Naive thymus-derived CD4-positive, alpha-beta T cell (primary cell): ENCODE data around the gene SHB. TPM values are rescaled to one million over a fixed set of nuclear protein-coding genes. Genes with fewer than 3 reads are reported as not detected.

Source experiments
- ATAC-seq: fragments of 150-1000 bp; cut with Tn5 transposase; 2 replicates; pipeline ENCODE4 v1.10.0; 2021; ENCODE audit warnings: mild to moderate bottlenecking, moderate library complexity
- CTCF ChIA-PET: fragments of 350-600 bp; sonication (Branson Sonifier 250); formaldehyde crosslinking; loops from one replicate; lab custom pipeline; 2021; ENCODE audit warnings: antibody characterized with exemption; lab: Charles Lee
- POLR2A ChIA-PET: fragments of 350-600 bp; sonication (Branson Sonifier 250); formaldehyde crosslinking; loops from one replicate; lab custom pipeline; 2021; ENCODE audit warnings: antibody characterized with exemption, inconsistent platforms; lab: Charles Lee
- DNase-seq, 9 donors: peaks; one replicate each; pipeline versions ENCODE4 v3.0.0 to v3.0.0-alpha.2; 2020 to 2022; ENCODE audit warnings: mixed read lengths in 1 of 9
- H3K27ac ChIP-seq: one replicate; pipeline ENCODE4 v1.7.0; 2013; ENCODE audit warnings: mild to moderate bottlenecking, low read depth, low read length, moderate library complexity
- H3K27me3 ChIP-seq, 2 donors: one replicate each; pipeline ENCODE4 v1.7.0; 2013; ENCODE audit warnings: low read length in 2 of 2, mild to moderate bottlenecking in 2 of 2, moderate library complexity in 2 of 2; ENCODE audit not compliant: control insufficient read depth in 2 of 2, insufficient read depth in 2 of 2
- H3K36me3 ChIP-seq, 3 experiments: 1 replicate in 2 of 3; 2 replicates in 1 of 3; pipeline ENCODE4 v1.7.0; 2013; ENCODE audit warnings: low read length in 3 of 3, mild to moderate bottlenecking in 3 of 3, moderate library complexity in 1 of 3; ENCODE audit not compliant: insufficient read depth in 3 of 3, control insufficient read depth in 2 of 3
- H3K4me1 ChIP-seq, 2 donors: one replicate each; pipeline ENCODE4 v1.7.0; 2013; ENCODE audit warnings: low read length in 2 of 2, mild to moderate bottlenecking in 2 of 2, moderate library complexity in 1 of 2; ENCODE audit not compliant: control insufficient read depth in 2 of 2, insufficient read depth in 2 of 2
- H3K4me3 ChIP-seq: 2 replicates; pipeline ENCODE4 v1.7.0; 2013; ENCODE audit warnings: mild to moderate bottlenecking, low read length
- H3K9me3 ChIP-seq, 3 experiments: 1 replicate in 2 of 3; 2 replicates in 1 of 3; pipeline ENCODE4 v1.7.0; 2013; ENCODE audit warnings: low read length in 3 of 3; ENCODE audit not compliant: control insufficient read depth in 2 of 3
- H3K27ac Mint-ChIP-seq, 9 donors: one replicate each; pipeline ENCODE4 v1.8.0; 2020 to 2022; ENCODE audit warnings: mixed read lengths in 9 of 9, mild to moderate bottlenecking in 8 of 9, moderate library complexity in 5 of 9, inconsistent platforms in 2 of 9
- H3K27me3 Mint-ChIP-seq, 5 donors: one replicate each; pipeline ENCODE4 v1.8.0; 2021 to 2022; ENCODE audit warnings: mixed read lengths in 5 of 5, mild to moderate bottlenecking in 1 of 5
- H3K36me3 Mint-ChIP-seq, 5 donors: one replicate each; pipeline ENCODE4 v1.8.0; 2020 to 2022; ENCODE audit warnings: mixed read lengths in 5 of 5, mild to moderate bottlenecking in 3 of 5, inconsistent platforms in 1 of 5
- H3K4me1 Mint-ChIP-seq, 7 donors: one replicate each; pipeline ENCODE4 v1.8.0; 2020 to 2022; ENCODE audit warnings: mixed read lengths in 7 of 7, mild to moderate bottlenecking in 3 of 7, inconsistent platforms in 1 of 7
- H3K4me3 Mint-ChIP-seq, 10 donors: one replicate each; pipeline ENCODE4 v1.8.0; 2020 to 2022; ENCODE audit warnings: mild to moderate bottlenecking in 10 of 10, mixed read lengths in 10 of 10, moderate library complexity in 6 of 10, inconsistent platforms in 2 of 10
- H3K9me3 Mint-ChIP-seq, 11 donors: one replicate each; pipeline ENCODE4 v1.8.0; 2020 to 2022; ENCODE audit warnings: mixed read lengths in 11 of 11, mild to moderate bottlenecking in 4 of 11, inconsistent platforms in 1 of 11, moderate library complexity in 1 of 11
- intact Hi-C, 2 donors: fragments of 100-400 bp; cut with micrococcal nuclease; formaldehyde crosslinking; loops; one replicate each; pipeline ENCODE4 v1.15.1; 2023
- polyA plus RNA-seq, 2 donors: library from polyadenylated mRNA; unstranded; fragments of 300-500 nt; fragmentation: Illumina TruSeq; gene quantifications; one replicate each; pipeline ENCODE4 v1.2.3, GENCODE V29; 2021
- total RNA-seq, 6 experiments: library from RNA in 5 of 6; stranded (reverse) in 5 of 6; gene quantifications; 1 replicate in 5 of 6; 2 replicates in 1 of 6; pipeline ENCODE4 v1.2.3 and lab custom pipeline; 2021 to 2026

SHB gene
- total and polyA plus RNA-seq, 7 experiments from 2014 or later: 0.15 to 2.0 (median 0.68) TPM

- H3K4me3 Mint-ChIP-seq: no peak overlapping the region
- intact Hi-C loops: no loop called here
- no peaks in the 10 kb centered on the region for H3K36me3 ChIP-seq
- no peaks in the 10 kb centered on the region for H3K27me3 Mint-ChIP-seq
- ChIA-PET POLR2A (no interaction called here), CTCF (no interaction called here)
- H3K27me3 ChIP-seq: no peaks in the 10 kb centered on the region
- DNase-seq (no peak), ATAC-seq (no peak)
- no peak overlapping the region for H3K4me3 ChIP-seq
- H3K4me1 ChIP-seq: no peaks in the 10 kb centered on the region
- H3K27ac Mint-ChIP-seq: no peak overlapping the region
- no peaks in the 10 kb centered on the region for H3K36me3 Mint-ChIP-seq
- H3K9me3 ChIP-seq: no peaks in the 10 kb centered on the region
- H3K4me1 Mint-ChIP-seq: peaks cover 0 to 9% (median 0%) of the 10 kb centered on the region in 7 donors
- H3K9me3 Mint-ChIP-seq: no peaks in the 10 kb centered on the region
- no peak overlapping the region for H3K27ac ChIP-seq
These were observed 107.7 kb downstream of the SHB start for GRCh38 chr9:37961351-37961750.

DNA sequence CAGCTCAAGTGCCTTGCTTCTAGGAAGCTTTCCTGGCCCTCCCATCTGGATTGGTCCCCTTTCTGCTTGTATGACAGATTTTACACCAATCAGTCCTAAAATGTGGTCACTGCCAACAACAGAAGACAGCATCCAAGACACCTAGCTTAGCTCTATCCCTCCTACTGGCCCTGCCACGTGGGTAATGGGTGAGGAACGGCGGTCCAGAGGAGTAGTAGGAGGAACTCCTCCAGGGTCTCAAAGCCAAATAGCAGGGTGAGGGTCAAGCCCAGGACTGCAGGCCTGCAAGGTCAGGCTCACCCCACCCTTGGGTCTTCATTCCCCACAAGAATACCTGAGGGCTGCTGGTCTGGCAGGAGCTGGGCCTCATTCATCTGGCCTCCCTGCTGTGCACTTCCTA is 108.4 kb downstream of the SHB start:
- Mint-ChIP-seq H3K27me3 (no peaks in the 10 kb centered on the region), H3K27ac (no peak overlapping the region), H3K9me3 (no peaks in the 10 kb centered on the region), H3K4me1 (peaks cover 0 to 9% (median 0%) of the 10 kb centered on the region in 7 donors), H3K36me3 (no peaks in the 10 kb centered on the region), H3K4me3 (no peak overlapping the region)
- H3K4me3 ChIP-seq: no peak overlapping the region
- no peak overlapping the region for H3K27ac ChIP-seq
- no peaks in the 10 kb centered on the region for H3K27me3 ChIP-seq
- no peaks in the 10 kb centered on the region for H3K9me3 ChIP-seq
- ATAC-seq (no peak), DNase-seq (no peak)
- H3K4me1 ChIP-seq: no peaks in the 10 kb centered on the region
- ChIA-PET CTCF (no interaction called here), POLR2A (no interaction called here)
- H3K36me3 ChIP-seq: no peaks in the 10 kb centered on the region
- intact Hi-C loops: no loop called here

DNA sequence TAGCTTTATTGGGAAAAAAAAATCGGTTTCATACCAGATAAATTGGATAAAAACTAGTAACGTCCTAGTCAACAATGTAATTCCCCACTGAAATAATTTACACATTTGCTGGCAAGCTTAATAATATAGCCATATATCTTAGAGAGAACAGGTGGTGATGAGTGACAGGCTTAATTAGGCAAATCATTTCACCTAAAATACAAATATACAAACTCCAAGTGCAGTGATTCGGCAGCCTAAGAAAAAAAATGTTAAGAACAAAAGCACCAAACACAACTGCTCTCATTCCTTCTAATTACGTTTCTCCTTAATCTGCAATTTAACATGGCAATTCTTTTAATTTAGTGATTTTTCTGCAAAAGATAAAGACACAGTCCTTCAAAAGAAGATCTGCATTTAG is 109.1 kb downstream of the SHB start:
- no peak overlapping the region for H3K4me3 ChIP-seq
- H3K9me3 Mint-ChIP-seq: no peaks in the 10 kb centered on the region
- ATAC-seq: no peak
- no peak for DNase-seq
- no peak overlapping the region for H3K4me3 Mint-ChIP-seq
- H3K4me1 Mint-ChIP-seq: peaks cover 0 to 8% (median 0%) of the 10 kb centered on the region in 7 donors
- H3K36me3 Mint-ChIP-seq: no peaks in the 10 kb centered on the region
- H3K36me3 ChIP-seq: no peaks in the 10 kb centered on the region
- H3K27me3 Mint-ChIP-seq: no peaks in the 10 kb centered on the region
- CTCF ChIA-PET: no interaction called here
- POLR2A ChIA-PET: no interaction called here
- peak overlapping the region in 1 of 9 donors; percentile 18 for H3K27ac Mint-ChIP-seq
- H3K4me1 ChIP-seq: no peaks in the 10 kb centered on the region
- no peaks in the 10 kb centered on the region for H3K9me3 ChIP-seq
- intact Hi-C loops: no loop called here
- H3K27ac ChIP-seq: no peak overlapping the region
- H3K27me3 ChIP-seq: no peaks in the 10 kb centered on the region

GRCh38 chr9:37958154-37958553 is 110.9 kb downstream of the SHB start:
- H3K4me1 Mint-ChIP-seq: peaks cover 0 to 22% (median 0%) of the 10 kb centered on the region in 7 donors
- no peak overlapping the region for H3K27ac ChIP-seq

GRCh38 chr9:37957664-37957953 is 111.4 kb downstream of the SHB start:
- Histone ChIP-seq H3K4me3 (no peak overlapping the region), H3K9me3 (no peaks in the 10 kb centered on the region), H3K27me3 (no peaks in the 10 kb centered on the region), H3K4me1 (no peaks in the 10 kb centered on the region), H3K27ac (no peak overlapping the region), H3K36me3 (no peaks in the 10 kb centered on the region)
- no peak overlapping the region for H3K4me3 Mint-ChIP-seq
- H3K27ac Mint-ChIP-seq: no peak overlapping the region
- no peaks in the 10 kb centered on the region for H3K9me3 Mint-ChIP-seq
- H3K4me1 Mint-ChIP-seq: peaks cover 0 to 22% (median 0%) of the 10 kb centered on the region in 7 donors
- H3K27me3 Mint-ChIP-seq: no peaks in the 10 kb centered on the region
- POLR2A ChIA-PET: no interaction called here
- CTCF ChIA-PET: no interaction called here
- peaks cover 0 to 3% (median 0%) of the 10 kb centered on the region in 5 donors for H3K36me3 Mint-ChIP-seq
- DNase-seq: no peak
- intact Hi-C loops: no loop called here
- ATAC-seq: no peak

More at GRCh38 chr9:37958154-37958553, 110.9 kb downstream of the SHB start:
- Mint-ChIP-seq H3K27me3 (no peaks in the 10 kb centered on the region), H3K4me3 (no peak overlapping the region), H3K27ac (no peak overlapping the region), H3K9me3 (no peaks in the 10 kb centered on the region), H3K36me3 (no peaks in the 10 kb centered on the region)
- Histone ChIP-seq H3K27me3 (no peaks in the 10 kb centered on the region), H3K9me3 (no peaks in the 10 kb centered on the region), H3K4me1 (no peaks in the 10 kb centered on the region), H3K36me3 (no peaks in the 10 kb centered on the region), H3K4me3 (no peak overlapping the region)
- ATAC-seq (no peak), DNase-seq (no peak)
- ChIA-PET POLR2A (no interaction called here), CTCF (no interaction called here)
- intact Hi-C loops: no loop called here

GRCh38 chr9:37956904-37957663 is 111.9 kb downstream of the SHB start:
- DNase-seq (no peak), ATAC-seq (no peak)
- POLR2A ChIA-PET: no interaction called here
- no peak overlapping the region for H3K4me3 Mint-ChIP-seq
- no peak overlapping the region for H3K27ac Mint-ChIP-seq
- CTCF ChIA-PET: no interaction called here
- intact Hi-C loops: no loop called here
- H3K27me3 Mint-ChIP-seq: no peaks in the 10 kb centered on the region
- Histone ChIP-seq H3K4me1 (no peaks in the 10 kb centered on the region), H3K9me3 (no peaks in the 10 kb centered on the region), H3K27ac (no peak overlapping the region), H3K4me3 (no peak overlapping the region), H3K27me3 (no peaks in the 10 kb centered on the region), H3K36me3 (no peaks in the 10 kb centered on the region)
- peaks cover 0 to 8% (median 0%) of the 10 kb centered on the region in 5 donors for H3K36me3 Mint-ChIP-seq
- H3K9me3 Mint-ChIP-seq: no peaks in the 10 kb centered on the region
- H3K4me1 Mint-ChIP-seq: peaks cover 0 to 22% (median 0%) of the 10 kb centered on the region in 7 donors

DNA sequence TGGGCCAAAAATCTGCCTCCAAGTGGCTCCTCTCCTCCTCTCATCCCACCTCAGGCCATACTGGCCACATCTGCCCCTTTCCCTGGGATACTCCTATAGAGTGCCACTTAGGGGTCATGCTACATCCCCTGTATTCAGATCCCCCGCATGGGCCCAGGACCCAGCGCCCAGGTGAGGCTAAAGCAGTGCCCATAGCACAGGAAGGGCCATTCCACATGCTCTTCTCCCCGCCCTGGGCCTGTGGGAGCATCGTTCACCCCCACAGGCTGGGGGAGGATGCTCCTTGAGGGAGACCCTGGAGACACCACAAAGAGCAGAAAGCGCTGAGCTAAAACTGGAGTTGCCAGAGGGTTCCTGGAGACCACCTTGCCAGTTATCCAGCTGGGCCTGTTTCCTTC is 112.6 kb downstream of the SHB start:
- ChIA-PET CTCF (no interaction called here), POLR2A (no interaction called here)
- Histone ChIP-seq H3K9me3 (no peaks in the 10 kb centered on the region), H3K27me3 (no peaks in the 10 kb centered on the region), H3K36me3 (no peaks in the 10 kb centered on the region), H3K4me1 (no peaks in the 10 kb centered on the region), H3K27ac (no peak overlapping the region), H3K4me3 (no peak overlapping the region)
- intact Hi-C loops: no loop called here
- no peak for ATAC-seq
- Mint-ChIP-seq H3K4me3 (no peak overlapping the region), H3K9me3 (no peaks in the 10 kb centered on the region), H3K27ac (no peak overlapping the region), H3K4me1 (peaks cover 0 to 19% (median 0%) of the 10 kb centered on the region in 7 donors), H3K36me3 (peaks cover 0 to 11% (median 0%) of the 10 kb centered on the region in 5 donors), H3K27me3 (no peaks in the 10 kb centered on the region)
- no peak for DNase-seq
